PC-3 (cell line): ENCODE measurements around the gene PIAS4.

Experiments used
- CTCF ChIP-seq: fragments of 300-600 bp; sonication (generic); conservative IDR thresholded peaks from 2 replicates; pipeline ENCODE4 v1.5.1; 2017; ENCODE audit warnings: antibody characterized with exemption, low read depth, mild to moderate bottlenecking, low read length
- EZH2 ChIP-seq: fragments of 300-600 bp; sonication (generic); IDR thresholded peaks from one replicate; pipeline ENCODE4 v1.6.1; 2017; ENCODE audit warnings: antibody characterized with exemption, mild to moderate bottlenecking, low read length; ENCODE audit not compliant: unreplicated experiment

- TF ChIP-seq EZH2 (no peak), CTCF (no peak)
Observed at GRCh38 chr19:4083677-4084546, 76.4 kb downstream of the PIAS4 start.
